ENCODE measurements around the gene SELPLG. TPM values are rescaled to one million over a fixed set of nuclear protein-coding genes. Genes with fewer than 3 reads are reported as not detected.
A peak's percentile ranks its signal among the peaks of the same experiment; 100 is the strongest.
"Not testable (repeated sequence)": the region's sequence is repeated elsewhere in the genome, so short reads cannot be mapped to it uniquely, and the experiment has no call there.

Gene SELPLG
- total RNA-seq, 1 experiment from 2014 or later: 1.1 TPM

GRCh38 chr12:108657130-108657745 is 23.5 kb upstream of the SELPLG start:
- in situ Hi-C loops (cut with HindIII; ENCODE audit: low sequenced_read_pairs): no loop called here
- no peak for DNase-seq (ENCODE audit: low spot score)

DNA sequence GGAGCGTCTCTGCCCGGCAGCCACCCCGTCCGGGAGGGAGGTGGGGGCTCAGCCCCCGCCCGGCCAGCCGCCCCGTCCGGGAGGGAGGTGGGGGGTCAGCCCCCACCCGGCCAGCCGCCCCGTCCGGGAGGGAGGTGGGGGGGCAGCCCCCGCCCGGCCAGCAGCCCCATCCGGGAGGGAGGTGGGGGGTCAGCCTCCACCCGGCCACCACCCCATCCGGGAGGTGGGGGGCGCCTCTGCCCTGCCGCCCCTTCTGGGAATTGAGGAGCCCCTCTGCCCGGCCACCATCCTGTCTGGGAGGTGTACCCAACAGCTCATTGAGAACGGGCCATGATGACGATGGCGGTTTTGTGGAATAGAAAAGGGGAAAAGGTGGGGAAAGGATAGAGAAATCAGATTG is 22.6 kb upstream of the SELPLG start:
- in situ Hi-C loops (cut with HindIII; ENCODE audit: low sequenced_read_pairs); DNase-seq (ENCODE audit: low spot score): not testable (repeated sequence)

- DNase-seq (ENCODE audit: low spot score); in situ Hi-C loops (cut with HindIII; ENCODE audit: low sequenced_read_pairs): not testable (repeated sequence)
Measured at GRCh38 chr12:108655812-108656175, 22.1 kb upstream of the SELPLG start.

DNA sequence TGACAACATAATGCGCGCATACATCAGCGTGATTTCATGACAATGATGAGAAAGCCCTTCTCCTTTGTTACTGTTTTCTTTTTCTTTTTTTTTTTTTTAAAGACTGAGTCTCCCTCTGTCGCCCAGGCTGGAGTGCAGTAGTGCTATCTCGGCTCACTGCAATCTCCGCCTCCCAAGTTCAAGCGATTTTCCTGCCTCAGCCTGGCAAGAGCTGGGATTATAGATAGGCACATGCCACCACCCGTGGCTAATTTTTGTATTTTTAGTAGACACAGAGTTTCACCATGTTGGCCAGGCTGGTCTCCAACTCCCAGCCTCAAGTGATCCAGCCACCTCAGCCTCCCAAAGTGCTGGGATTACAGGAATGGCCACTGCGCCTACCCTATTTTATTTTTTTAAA is 20.9 kb upstream of the SELPLG start:
- in situ Hi-C loops (cut with HindIII; ENCODE audit: low sequenced_read_pairs); DNase-seq (ENCODE audit: low spot score): not testable (repeated sequence)

DNA sequence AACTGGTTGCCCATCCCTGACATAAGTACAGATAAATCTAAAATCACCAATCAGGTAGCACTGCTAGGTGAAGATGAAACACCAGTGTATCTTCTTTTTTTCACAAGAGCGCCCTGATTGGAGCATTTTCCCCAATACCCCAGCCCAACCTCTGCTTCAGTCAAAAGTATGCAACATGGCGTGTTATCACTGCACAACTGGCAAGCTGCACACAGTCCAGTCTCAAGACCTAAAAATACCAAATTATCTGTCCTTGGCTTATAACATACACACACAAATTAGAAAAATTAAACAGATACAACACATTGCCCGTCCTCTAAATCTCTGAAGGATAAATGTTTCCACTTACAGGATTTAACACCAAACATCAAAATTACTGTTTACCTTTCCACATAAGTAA is 20.2 kb upstream of the SELPLG start:
- in situ Hi-C loops (cut with HindIII; ENCODE audit: low sequenced_read_pairs): no loop called here
- no peak for DNase-seq (ENCODE audit: low spot score)

- no peak for DNase-seq (ENCODE audit: low spot score)
- in situ Hi-C loops (cut with HindIII; ENCODE audit: low sequenced_read_pairs): no loop called here
Measured at GRCh38 chr12:108653082-108653516, 19.4 kb upstream of the SELPLG start.

DNA sequence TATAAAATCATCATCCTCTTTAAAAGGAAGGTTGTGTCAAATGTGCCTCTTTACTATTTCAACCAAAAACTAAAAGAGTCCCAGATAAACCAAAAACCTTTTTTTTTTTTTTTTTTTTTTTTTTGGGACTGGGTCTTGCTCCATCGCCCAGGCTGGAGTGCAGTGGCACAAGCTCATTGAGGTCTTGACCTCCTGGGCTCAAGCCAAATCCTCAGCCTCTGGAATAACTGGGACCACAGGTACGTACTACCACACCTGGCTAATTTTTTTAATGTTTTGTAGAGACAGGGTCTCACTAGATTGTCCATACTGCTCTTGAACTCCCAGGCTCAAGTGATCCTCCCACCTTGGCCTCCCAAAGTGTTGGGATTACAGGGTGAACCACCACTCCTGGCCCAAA is 16.4 kb upstream of the SELPLG start:
- in situ Hi-C loops (cut with HindIII; ENCODE audit: low sequenced_read_pairs): no loop called here
- DNase-seq (ENCODE audit: low spot score): no peak

- in situ Hi-C loops (cut with HindIII; ENCODE audit: low sequenced_read_pairs): no loop called here
- peak; percentile 70 for DNase-seq (ENCODE audit: low spot score)
Measured at GRCh38 chr12:108649669-108650068, 16.0 kb upstream of the SELPLG start.

- in situ Hi-C loops (cut with HindIII; ENCODE audit: low sequenced_read_pairs): no loop called here
- DNase-seq (ENCODE audit: low spot score): no peak
Measured at GRCh38 chr12:108649126-108649525, 15.4 kb upstream of the SELPLG start.

GRCh38 chr12:108648371-108648770 is 14.7 kb upstream of the SELPLG start:
- in situ Hi-C loops (cut with HindIII; ENCODE audit: low sequenced_read_pairs): no loop called here
- DNase-seq (ENCODE audit: low spot score): no peak

DNA sequence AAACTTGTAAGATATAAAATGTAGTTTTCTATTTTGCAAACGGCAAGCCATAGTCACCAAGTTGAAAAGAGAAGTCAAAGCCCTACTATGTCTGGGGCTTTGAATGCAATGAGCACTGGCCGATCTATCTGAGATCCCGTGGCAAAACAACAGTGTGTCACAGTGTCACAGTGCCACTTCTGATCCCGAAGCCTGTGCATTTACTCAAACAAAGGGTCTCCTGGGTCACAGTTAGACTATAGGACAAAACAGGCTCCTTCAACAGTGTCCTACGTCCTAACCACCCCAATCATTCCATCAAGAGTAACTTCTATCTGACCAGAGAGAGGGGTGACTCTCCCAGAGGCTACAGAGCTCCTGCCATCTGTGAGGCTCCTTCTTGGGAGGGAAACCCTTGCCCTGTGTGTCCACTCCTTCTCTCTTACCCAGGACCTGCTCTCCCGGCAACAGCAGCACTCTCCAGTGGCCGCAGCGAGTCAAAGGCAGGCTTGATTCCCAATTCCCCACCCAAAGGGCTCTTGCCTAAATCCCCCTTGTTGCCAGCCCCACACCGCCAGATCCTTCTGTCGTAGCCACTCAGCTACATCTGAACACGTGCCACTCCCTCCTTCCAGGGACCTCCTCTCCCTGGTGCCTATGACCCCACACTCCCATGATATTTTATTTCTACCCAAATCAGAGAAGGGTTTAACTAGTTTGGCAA is 14.0 kb upstream of the SELPLG start:
- DNase-seq (ENCODE audit: low spot score): no peak
- in situ Hi-C loops (cut with HindIII; ENCODE audit: low sequenced_read_pairs): no loop called here

DNA sequence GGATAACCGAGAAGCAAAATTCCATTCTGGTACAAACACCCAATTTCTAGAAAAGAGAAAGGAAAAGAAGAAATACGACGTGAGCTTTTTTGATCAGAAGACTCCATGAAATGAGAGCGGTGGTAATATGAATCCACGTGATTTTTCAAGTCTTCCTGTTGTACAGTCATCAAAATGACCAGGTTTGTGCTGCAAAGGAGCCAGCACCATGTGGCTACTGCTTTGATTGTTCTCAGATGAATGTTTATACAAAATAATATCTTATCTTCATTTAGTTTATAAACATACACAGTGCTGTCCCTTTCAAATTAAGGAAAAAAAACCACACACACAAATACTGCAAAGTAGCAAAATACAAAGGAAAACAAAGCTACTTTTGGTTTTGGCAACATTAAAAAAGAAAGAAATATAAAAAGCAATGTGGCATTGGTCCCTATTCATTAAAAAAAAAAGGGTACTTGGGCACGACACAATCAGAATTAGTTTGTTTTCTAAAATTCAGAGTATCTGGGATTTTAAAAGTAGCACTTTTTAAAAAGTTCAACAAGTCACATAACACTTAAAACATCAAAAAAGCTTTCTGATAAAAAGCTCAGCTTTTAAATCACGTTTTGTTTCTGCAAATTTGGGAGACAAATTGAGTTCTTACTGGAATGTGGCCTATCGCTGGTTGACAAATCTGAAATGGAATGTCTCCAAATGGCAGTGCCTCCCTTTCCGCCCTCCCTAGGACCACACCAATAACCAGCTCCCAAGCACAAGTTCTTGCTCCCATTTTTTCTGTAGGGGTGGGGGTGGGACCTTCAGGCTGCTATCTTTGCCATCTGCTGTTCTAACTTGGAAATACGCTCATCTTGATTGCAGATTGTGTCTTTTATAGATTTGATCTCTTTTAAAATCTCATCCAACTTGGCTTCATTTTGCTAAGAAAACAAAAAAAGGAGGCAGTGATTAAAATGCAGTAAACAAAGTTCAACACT is 13.2 kb upstream of the SELPLG start:
- in situ Hi-C loops (cut with HindIII; ENCODE audit: low sequenced_read_pairs): no loop called here

DNA sequence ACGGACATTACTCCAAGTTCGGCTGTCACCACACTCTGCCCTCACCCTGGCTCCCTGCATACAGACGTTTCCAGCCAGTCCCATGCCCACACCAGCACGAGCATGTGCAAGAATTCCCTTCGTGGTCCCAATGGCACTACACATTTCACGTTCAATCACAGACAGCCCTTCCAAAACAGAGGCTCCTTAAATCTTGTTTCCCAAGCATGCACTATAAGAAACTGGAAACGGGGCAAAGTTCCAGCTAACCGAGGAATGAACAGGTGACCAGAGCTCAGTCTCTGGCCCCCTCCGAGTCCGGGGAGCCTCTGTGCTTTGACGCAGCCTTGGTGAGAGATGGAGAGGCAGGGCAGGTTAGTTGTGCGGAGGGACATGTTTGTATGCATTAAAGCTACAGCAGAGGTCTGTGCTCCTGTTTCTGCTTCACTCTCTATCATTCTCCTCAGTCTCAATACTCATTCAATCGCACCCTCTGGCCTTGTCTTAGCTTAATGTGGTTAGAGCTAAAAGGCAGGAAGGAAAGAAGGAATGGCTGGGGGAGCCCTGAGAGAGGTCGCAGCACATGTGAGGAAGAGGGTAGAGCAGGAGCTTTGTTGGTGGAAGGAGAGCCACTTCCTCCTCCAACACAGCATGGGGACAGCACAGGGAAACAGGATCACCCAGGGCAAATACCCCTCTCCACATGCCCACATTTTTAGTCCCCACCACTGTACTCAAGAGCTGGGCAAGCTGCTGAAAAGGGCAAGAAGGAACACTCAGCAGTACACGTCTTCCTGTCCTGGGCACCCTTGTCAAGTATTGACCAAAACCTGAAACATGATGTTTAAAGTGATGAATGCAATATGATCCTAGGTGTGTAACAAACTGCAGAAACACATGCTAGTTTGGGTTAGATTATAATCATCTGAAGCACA is 12.2 kb upstream of the SELPLG start:
- in situ Hi-C loops (cut with HindIII; ENCODE audit: low sequenced_read_pairs): no loop called here
- DNase-seq (ENCODE audit: low spot score): no peak

More for the DNA sequence above, 13.2 kb upstream of the SELPLG start:
- no peak for DNase-seq (ENCODE audit: low spot score)

DNA sequence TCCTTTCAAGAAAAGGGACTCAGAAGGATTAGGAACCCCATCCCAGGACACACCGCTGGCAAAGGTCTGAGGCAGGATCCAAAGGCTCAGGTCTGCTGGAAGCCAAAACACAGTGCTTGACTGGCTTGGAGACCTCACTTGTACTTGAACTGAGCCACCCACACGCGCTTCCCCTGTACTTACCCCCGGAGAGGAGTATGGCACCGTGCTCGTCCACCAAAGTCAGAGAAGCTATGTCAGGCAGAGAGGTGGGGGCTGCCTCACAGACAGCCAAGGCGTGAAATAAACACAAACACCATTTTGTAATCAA is 11.1 kb upstream of the SELPLG start:
- in situ Hi-C loops (cut with HindIII; ENCODE audit: low sequenced_read_pairs): no loop called here
- no peak for DNase-seq (ENCODE audit: low spot score)

DNA sequence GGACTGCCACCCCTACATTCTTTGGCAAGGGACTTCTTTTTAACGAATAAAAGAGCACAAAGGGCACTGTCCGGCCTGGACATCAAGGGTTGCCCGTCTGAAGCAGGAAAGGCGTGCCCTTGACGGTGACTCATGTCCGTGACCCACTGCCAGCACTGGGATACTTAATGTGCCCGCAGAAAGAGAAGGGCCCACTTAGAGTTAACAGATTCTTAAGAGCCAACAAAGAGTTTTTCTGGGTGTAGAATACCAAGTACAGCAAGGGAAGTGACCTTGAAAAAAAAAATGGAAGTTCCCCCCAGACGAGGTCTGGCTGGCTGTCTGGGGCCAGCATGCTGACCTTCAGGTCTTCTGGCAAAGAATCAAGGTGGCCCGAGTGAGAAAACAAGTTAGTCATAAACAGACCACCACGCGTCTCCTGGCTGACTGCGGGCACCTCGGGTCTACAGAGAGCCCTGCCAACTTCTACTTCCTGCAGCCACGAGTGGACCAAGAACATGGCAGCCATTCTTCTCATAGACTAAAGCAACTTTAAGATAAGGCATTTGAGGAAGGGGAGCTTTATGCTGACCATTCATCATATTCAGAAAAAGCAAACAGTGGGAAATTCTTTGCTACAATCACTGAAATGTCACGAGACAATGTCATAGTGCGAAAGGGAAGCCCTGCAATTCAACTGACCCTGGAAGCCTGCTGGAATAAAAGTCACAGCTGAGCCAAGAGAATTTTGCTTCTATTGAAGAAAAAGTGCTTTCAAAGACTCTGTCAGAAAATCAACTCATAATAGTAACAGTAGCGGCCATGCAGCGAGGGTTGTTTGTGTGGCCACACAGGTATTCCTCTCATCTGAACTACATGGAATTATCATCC is 10.5 kb upstream of the SELPLG start:
- no peak for DNase-seq (ENCODE audit: low spot score)
- in situ Hi-C loops (cut with HindIII; ENCODE audit: low sequenced_read_pairs): no loop called here

DNA sequence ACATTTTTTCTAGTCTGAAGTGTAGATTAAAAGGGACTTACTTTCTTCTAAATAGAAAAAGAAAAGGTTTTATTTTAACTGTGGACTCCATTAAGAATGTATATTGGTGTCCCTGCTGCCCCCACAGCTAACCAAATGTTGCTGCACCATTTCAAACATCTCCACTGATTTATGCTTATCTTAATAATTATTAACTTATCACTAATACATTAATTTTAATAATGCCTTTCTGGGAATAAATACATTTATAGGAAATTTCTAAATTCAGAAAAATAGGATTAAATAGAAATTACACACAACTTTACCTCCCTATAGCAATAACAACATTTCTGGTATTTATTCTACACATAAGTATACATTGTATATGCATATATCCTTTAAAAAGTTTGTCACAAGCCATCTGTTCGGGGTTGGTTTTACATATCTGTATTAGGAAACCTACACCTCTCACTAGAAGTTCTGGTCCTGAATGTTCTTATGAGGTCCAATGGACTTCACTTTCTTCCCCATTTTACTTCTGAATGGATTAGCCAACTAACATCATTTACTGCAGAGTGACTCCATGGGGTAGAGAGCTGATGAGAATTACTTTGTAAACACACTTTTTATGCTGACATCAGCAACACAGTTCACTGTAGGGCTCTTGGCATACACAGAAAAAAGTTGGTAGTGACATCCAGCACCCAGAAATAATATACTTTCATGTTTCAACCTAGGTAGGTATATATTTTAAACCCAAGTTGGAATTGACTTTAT is 9.4 kb upstream of the SELPLG start:
- in situ Hi-C loops (cut with HindIII; ENCODE audit: low sequenced_read_pairs): no loop called here
- DNase-seq (ENCODE audit: low spot score): no peak

DNA sequence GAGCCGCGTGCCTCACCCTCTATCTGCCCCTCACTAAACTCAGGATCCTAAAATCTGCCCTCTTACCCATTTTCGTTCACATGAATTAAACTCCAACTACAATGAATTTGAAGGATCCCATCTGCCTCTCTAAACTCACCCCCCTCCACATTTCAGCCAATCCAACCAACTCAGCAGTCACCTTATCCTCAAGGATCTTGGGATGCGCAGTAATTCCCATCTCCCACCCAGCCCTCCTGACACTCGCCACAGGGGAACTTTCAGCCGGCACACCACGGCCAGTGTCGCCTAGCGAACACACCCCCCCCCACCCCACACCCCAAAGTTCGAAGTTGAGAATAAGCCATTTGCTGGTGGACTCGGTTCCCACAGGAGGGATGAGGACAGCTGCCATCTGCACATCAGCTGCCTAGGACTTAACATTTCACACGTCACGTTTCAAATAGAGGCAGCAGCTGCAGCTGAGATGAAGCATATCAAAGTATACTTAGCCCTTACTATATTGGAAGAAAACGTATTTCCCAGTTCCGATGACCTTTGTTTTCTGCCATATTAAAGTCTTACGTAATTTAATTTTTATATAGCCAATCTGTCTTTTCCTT is 8.7 kb upstream of the SELPLG start:
- in situ Hi-C loops (cut with HindIII; ENCODE audit: low sequenced_read_pairs): no loop called here
- no peak for DNase-seq (ENCODE audit: low spot score)

All from G401 (cell line).